GM19328 (cell line): ENCODE measurements around the gene HDAC11.
"Not testable (repeated sequence)": the region's sequence is repeated elsewhere in the genome, so short reads cannot be mapped to it uniquely, and the experiment has no call there.

Experiments
- ATAC-seq: cut with Tn5 transposase; IDR thresholded peaks from one replicate; pipeline ENCODE4 v1.9.1; 2021; ENCODE audit warnings: mild to moderate bottlenecking, moderate library complexity; ENCODE audit not compliant: unreplicated experiment

Gene HDAC11, protein sequence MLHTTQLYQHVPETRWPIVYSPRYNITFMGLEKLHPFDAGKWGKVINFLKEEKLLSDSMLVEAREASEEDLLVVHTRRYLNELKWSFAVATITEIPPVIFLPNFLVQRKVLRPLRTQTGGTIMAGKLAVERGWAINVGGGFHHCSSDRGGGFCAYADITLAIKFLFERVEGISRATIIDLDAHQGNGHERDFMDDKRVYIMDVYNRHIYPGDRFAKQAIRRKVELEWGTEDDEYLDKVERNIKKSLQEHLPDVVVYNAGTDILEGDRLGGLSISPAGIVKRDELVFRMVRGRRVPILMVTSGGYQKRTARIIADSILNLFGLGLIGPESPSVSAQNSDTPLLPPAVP

DNA sequence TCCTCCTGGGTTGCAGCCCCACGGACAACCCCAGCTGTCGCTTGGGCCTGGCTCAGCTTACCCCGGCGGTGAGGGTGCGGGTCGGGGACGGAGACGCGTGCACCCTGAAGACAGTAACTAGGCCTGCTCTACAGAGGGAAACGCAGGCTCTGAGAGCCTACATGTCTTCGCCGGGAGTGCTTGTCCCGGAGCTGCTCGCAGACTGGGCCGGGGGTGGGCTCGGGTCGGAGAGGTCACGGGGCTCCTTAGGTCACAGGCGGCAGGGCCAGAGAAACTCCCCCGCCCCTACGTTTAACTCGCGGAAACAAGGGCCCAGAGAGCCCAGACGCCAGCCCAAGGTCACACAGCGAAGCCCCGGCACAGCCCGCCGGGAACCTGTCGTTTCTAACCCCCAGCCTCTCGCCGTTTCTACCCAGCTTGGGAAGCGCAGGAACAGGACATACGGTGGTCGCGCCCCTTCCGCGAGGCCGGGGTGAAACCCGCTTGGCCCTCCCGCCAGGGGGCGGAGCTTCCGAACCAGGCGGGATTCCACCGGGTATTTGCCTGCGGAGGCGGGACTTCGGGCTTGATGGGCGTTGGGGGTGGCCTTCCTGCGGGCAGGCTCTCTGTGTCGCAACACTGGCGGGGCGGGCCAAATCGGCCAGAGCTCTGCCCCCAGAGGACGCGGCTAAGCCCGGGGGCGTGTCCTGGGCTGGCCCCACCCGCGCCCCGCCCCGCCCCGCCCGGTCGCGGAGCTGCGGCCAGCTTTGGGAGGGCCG is at the start of gene HDAC11:
HDAC11 (plus strand) TSS at position 725 of the 758 bp plus-strand sequence. CDS start 42 bp downstream, outside the sequence.
- peak; percentile 95 for ATAC-seq

DNA sequence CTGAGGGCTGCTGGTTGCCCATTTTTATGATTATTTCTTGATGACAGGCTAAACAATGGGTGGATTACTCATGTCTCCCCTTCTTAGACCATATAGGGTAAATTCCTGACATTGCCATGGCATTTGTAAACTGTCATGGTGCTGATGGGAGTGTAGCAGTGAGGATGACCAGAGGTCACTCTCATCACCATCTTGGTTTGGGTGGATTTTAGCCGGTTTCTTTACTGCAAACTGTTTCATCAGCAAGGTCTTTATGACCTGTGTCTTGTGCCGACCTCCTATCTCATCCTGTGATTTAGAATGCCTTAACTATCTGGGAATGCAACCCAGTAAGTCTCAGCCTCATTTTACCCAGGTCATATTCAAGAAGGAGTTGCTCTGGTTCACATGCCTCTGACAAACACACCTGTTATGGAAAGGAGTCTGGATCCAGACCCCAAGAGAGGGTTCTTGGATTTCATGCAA is 49.7 kb upstream of the HDAC11 start:
- ATAC-seq = not testable (repeated sequence)

DNA sequence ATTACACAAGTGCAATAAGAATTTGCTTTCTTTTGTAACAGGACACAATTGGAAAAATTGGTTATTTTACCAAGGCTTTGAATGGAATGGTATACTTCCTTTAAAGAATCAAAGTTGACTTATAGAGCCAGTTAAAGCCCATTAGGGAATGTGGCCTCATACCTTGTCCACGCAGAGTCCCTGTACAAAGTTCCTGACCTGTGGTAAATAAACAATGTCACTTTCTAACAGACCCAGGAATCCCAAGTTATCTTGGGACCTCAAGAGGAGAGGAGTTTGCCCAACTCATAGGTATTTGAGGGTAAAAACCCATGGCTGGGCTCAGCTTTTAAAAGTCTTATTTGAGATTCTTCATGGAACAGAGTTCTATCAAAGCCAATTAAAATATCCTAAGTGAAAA is 48.0 kb upstream of the HDAC11 start:
- no peak for ATAC-seq

DNA sequence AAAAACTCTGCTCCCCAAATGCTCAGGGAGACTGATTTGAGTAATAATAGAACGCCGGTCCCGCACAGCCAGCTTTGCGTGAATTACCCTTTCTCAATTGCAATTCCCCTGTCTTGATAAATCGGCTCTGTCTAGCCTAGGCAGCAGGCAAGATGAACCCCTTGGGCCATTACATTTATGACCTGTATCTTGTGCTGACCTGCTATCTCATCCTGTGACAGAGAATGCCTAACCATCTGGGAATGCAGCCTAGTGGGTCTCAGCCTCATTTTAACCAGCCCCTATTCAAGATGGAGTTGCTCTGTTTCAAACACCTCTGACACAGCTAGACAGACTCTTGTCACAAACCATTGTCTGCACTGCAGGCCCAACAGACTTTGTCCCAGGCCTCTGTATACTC is 46.2 kb upstream of the HDAC11 start:
- ATAC-seq = no peak

DNA sequence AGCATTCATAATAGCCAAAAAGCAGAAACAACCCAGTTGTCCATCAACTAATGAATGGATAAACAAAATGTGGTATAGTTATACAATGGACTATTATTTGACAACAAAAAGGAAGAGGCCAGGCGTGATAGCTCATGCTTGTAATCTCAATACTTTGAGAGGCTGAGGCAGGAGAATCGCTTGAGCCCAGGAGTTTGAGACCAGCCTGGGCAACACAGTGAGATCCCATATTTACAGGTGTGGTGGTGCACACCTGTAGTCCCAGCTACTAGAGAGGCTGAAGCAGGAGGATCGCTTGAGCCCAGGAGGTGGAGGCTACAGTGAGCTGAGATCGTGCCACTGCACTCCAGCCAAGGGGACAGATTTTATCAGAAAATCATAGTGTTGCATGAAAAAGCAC is 43.9 kb upstream of the HDAC11 start:
- ATAC-seq = not testable (repeated sequence)

DNA sequence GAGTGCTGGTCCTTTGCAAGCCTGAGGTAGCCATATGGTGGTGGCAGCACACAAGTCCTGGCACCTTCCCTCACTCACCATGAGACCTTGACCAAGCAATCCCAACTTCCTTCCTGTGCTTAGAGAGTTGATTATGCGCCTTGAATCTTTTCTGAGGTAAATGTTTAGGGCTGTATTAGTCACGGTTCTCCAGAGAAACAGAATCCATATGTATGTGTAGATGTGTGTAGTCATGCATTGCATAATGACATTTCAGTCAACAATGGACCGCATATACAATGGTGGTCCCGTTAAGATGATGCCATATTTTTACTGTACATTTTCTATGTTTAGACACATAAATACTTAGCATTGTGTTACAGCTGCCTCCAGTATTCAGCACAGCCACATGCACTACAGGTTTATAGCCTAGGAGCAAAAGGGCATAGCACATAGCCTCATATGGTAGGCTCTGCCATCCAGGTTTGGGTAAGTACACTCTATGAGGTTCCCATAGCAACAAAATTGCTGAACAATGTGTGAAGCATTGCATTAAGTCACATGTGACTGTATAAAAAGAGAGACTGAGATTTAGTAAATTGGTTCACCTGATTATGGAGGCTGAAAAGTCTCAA is 39.8 kb upstream of the HDAC11 start:
- ATAC-seq = no peak

DNA sequence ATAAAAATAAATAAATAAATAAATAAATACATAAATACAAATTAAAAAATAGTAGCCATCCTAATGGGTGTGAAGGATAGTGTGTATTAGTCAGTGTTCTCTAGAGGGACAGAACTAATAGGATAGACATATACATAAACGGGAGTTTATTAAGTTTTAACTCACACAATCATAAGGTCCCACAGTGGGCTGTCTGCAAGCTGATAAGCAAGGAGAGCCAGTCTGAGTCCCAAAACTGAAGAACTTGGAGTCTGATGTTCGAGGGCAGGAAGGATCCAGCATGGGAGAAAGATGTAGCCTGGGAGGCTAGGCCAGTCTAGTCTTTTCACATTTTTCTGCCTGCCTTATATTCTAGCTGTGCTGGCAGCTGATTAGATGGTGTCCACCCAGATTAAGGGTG is 37.2 kb upstream of the HDAC11 start:
- not testable (repeated sequence) for ATAC-seq

DNA sequence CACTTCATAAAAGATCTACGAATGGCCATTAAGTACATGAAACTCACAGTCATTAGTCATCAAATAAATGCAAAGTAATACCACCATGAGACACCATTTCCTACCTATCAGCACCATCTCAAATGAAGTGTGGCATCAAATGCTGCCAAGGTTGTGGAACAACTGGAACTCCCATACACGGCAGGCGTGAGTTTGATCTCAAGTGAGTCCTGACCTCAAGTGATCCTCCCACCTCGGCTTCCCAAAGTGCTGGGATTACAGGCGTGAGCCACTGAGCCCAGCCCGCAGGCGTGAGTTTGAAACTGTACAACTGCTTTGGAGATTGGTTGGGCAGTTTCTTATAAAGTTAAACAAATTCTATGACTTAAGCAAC is 28.8 kb upstream of the HDAC11 start:
- no peak for ATAC-seq

DNA sequence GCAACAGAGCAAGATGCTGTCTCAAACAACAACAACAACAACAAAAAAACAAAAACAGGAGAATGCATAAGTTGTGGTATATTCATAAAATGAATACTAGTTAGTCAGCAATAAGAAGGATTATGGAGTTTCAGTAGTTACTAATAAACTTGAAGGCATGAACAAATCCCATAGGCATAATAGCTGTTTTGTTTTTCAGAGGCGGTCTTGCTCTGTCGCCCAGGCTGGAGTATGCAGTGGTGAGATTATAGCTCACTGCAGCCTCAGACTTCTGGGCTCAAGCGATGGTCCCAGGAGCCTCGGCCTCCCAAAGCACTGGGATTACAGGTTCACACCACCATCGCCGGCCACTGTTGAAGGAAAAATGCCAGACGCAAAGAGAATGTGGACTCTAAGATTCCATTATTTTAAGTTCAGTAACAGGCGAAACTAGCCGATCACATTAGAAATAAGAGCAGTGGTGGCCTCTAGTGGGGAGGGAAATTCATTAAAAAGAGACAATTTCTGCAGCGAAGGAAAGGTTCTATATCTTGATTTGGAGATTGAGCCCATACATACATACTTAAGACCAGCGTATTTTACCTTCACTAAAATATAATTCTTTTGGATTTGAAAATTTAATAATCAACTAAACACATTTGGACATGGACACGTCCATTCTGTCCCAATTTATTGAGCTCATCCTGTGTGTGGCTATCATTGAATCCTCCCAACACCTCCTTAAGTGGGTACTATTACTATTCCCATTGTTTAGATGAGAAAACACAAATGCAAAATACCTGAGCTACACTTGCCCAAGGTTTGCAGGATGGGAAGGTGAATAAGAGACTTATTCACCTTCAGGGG is 27.4 kb upstream of the HDAC11 start:
- ATAC-seq = no peak

DNA sequence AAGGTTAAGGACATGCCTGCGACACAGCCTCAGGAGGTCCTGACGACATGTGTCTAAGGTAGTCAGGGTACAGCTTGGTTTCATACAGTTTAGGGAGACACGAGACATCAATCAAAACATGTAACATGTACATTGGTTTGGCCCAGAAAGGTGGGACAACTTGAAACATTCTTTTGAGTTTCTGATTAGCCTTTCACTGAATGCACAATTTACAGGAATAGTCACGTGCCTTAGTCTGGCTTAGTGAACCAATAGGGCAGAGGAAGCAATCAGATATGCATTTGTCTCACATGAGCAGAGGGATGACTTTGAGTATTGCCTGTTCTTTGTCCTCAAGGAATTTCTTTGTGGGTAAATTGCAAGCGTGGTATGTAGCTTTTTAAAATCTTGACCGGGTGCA is 24.5 kb upstream of the HDAC11 start:
- ATAC-seq = no peak

DNA sequence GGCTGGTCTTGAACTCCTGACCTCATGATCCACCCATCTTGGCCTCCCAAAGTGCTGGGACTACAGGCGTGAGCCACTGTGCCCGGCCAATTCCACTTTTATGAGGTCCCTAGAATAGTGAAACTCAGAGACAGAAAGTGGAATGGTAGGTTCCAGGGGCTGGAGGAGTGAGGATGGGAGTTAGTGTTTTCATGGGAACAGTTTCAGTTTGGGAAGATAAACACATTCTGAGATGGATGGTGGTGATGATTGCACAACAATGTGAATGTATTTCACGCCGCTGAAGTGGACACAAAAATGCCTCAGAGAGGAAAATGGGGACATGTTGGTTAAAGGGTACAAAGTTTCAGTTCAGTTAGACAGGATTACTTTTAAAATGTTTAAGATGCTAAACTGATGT is 22.5 kb upstream of the HDAC11 start:
- no peak for ATAC-seq

DNA sequence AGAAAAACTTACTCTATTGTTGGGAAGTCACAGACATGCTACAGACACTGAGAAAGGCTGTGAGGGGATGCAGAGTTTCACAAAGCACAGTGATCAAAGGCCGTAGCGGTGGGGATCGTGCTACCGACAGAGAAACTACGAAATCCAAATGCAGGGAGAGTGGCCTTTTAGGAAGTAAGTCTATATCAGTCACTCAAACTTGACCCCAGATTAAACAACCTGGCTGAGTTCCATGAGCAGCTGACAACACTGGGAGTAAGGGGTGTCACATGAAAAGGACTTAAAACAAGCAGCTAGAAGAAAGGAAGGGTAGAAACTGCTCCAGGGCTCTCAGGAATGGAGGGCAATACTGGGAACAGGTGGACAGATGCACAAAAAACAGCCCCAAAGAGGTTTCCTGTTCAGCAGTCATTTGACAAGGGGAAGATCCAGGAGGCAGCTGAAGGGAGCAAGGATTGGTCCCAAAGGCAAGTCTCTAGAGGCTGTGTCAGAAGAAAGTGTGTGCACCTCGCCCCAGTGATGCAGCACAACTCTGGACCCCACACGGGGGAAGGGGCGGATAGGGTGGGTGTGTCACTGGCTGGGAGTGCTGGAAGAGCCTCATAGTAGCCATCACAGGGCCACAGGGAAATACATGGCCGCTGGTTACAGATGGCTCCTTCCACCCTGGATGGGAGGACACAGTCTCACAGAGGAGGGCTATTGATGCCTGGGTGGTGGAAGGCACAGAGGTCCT is 20.3 kb upstream of the HDAC11 start:
- ATAC-seq = no peak

DNA sequence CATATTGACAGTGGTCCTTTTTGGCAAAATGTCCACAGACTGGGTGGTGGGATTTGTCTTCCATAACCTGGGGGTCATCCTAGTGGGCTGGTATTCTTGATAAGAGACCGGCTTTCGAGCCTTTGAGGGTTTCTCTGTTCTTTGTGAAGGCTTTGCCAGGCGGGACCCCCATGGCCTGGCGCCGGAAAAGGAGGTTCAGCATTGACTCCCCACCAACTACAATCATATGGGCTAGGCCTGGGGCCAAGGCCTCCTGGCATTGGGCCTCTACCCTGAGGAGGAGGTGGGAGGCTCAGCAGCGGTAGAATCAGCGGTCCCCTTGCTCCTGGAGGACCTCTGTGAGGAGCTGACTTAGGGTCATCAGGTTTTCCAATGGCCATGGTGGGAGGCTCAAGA is 19.8 kb upstream of the HDAC11 start:
- ATAC-seq = no peak

DNA sequence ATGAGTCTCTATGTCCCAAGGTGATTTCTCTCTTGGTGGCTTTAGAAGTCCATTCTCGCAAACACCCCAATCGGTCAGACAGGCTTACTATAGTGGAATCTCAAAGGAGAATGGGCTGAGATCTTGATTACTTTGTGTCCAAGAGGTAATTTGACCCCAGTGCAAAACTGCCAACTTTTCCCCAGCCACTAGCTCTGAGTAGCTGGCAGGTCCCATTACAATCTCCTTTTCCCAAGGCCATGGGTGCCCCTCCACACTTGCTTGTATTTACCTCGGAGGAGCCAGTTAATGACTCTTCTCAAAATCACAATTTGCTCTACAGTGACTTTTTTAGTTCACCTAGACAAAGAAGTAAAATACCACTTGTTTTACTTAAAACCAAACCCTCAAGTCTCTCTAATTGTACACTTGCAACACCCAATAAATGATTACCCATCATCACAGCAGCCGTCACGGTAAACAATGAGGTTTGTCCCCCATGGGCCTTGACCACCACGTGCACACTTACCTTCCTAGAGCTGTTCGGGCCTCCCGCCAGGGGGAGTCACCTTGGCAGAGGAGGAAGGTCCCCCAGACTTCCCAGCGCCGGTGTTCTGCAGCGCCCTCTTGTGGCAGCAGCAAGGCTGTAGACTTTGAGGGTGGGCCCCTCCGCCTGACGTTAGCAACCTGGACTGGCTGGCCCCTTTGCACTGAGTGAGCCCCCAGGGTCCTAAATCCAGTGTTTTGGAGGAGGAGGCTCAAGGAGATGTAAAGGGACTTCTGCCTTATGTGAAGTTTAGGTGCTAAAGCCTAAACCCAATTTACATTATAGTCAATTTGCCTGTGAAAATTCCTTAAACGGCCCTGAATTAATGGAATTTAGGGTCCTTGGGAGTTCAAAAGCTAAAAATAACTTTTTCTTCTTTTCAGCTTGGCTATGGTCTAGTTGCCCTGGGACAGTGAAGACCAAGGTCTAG is 18.7 kb upstream of the HDAC11 start:
- no peak for ATAC-seq

DNA sequence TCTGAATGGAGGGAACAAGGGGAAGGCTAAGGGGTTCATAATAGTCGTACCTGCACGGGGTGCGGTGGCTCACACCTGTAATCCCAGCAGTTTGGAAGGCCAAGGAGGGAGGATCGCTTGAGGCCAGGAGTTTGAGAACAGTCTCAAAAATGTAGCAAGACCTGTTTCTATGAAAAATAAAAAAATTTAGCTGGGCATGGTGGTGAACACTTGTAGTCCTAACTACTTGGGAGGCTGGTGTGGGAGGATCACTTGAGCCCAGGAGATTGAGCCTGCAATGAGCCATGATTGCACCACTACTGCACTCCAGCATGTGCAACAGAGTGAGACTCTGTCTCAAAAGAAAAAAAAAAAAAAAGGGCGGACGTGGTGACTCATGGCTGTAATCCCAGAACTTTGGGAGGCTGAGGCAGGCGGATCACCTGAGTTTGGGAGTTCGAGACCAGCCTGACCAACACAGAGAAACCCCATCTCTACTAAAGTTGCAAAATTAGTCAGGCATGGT is 17.9 kb upstream of the HDAC11 start:
- no peak for ATAC-seq

DNA sequence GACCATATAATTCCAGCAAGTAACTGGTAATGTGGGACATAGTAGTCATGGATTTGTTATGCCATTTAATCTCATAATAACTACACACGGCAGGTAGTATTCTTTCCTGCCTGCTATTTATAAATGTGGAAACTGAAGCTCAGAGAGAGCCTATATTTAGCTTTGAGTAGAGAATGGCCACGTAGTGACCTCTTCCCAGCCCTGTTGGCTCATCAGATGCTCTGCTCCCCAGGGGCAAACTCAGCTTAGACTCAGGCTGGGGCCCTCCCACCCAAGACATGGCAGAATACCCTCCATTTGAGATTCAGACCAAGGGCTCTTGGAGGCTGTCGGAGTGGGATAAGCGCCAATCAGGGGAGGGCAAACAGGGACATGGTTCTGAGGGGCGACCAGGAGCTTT is 17.3 kb upstream of the HDAC11 start:
- no peak for ATAC-seq

DNA sequence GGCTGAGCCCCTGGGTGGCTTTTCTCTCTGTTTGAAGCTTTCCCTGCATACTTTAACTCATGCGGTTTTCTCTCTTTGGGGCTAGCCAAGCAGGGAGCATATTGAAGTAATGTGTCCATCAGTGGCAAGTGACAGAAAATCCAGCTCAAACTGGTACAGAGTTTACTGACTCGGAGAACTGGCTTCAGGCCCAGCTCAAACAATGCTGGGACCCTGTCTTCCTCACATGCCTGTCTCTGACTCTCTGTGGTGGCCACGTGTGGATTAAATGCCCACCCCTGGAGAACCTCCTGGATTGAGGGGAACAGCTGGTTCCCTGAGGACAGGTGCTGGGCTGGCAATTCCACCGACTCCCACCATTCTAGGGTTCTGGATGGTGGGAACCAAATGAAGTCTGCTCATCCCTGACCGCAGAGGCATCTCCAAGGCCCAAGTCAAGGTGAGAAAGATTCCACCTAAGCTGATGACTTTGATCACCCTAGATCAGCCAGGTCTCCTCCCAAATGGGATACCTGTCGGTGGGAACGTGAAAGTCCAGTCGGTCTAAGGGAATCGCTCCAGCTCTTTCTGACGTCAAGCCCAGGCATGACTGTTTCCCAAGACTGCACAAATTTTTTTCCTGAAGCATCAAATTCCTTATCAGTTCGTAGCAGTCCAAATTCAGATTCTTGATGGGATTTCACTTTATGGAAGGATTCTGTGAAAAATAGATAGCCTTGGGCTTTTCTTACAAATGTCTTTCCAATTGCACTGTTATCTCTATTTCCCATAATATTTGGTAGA is 16.3 kb upstream of the HDAC11 start:
- no peak for ATAC-seq

DNA sequence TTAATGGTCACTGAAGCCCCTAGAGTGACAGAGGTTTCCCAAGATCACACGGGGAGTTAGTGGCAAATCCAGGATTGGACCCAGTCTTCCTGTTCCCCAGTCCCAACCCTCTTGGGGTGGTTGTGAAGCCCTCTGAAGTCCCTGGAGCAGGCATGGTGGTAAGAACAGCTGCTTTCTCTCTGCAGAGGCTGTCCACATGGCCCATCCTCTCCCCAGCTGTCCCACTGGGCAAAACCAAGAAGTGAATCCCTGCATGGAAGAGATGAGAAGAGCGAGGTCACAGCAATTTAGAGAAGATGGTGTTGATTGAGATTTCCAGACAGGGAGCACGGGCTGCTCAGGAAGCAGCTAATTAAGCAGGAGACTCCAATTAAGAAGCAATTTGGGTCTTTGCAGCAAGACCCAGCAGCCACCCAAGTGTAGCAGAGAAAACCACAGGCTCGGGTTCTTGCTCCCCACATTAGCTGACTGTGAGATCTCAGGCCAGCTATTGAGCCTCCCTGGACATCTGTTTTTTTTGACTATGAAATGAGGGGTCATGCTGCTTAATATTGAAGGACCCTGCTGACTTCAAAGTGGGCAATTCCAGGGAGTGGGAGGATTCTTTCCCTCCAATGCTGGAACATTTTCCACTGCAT is 14.8 kb upstream of the HDAC11 start:
- ATAC-seq = no peak
